GM11168 (cell line): ENCODE data around the gene DLGAP1.
"Not testable (repeated sequence)": the region's sequence is repeated elsewhere in the genome, so short reads cannot be mapped to it uniquely, and the experiment has no call there.

Experiments
- in situ Hi-C: fragments of 300-500 bp; cut with MboI; formaldehyde crosslinking; loops from one replicate; pipeline ENCODE4 v1.12.0; 2022; ENCODE audit warnings: low sequenced_read_pairs; ENCODE audit not compliant: unreplicated experiment

DLGAP1 gene

DNA sequence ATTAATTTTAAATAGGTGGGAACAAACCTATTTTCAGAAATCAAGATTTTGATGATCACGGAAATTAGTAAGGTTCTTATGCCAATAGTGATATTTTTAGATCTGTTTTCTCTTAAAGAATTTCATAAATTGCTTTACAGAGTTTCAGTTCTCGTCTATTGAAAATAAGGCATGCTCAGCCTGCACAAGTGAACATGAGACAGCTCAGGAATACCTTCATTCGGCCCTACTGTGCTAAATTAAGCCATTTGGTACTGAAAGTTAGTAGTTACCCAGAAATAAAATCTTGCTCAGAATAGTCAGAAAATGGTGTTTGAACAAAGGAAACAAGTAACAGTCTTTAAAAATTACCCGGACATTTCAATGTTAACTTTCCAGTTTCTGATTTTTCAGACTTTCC, 60.4 kb downstream of the DLGAP1 start:
- in situ Hi-C loops, result loop anchor here (25.0 kb wide), 1 partner anchor 1732 kb away; the partner anchor contains the start of gene SMCHD1

DNA sequence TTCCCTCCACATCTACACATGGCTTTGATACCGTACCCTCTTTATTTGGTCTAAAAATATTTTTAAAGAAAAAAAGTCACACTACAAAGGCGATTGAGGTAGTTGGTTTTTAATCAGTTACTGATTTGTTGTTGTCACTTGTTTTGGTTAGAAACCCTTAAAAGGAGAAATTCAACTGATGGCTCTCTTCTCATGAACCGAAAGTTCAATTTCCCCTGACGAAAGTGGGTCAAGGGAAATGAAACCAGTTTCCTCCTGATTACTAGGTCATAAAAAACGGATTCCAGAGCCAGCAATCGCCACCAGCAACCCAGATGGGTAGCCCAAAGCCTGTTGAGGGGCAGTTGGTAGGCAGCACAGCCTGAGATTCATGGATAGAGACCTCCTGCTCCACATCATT, 63.2 kb downstream of the DLGAP1 start:
- in situ Hi-C loops, result loop anchor here (25.0 kb wide), 1 partner anchor 1730 kb away; the partner anchor contains the start of gene SMCHD1

DNA sequence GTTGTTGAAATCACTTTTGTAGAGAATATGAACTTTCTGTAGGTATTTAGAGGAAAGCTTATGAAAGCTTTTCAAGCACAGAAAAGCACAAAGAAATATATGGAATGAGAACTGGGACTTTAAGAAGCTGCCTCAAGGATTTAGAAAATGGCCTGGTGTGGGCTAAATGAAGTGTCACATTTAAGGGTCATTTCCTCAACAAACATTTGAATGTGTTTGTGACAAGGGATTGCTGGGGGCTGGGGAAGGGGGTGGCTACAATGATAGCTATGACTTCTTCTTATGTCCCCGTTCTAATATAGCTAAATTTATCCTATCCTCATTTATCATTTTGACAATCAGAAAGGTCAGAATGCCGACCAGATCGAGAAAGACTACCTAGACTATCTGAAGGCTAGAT, 69.2 kb downstream of the DLGAP1 start:
- in situ Hi-C loops, result loop anchor here (25.0 kb wide), 1 partner anchor 1724 kb away; the partner anchor contains the start of gene SMCHD1

DNA sequence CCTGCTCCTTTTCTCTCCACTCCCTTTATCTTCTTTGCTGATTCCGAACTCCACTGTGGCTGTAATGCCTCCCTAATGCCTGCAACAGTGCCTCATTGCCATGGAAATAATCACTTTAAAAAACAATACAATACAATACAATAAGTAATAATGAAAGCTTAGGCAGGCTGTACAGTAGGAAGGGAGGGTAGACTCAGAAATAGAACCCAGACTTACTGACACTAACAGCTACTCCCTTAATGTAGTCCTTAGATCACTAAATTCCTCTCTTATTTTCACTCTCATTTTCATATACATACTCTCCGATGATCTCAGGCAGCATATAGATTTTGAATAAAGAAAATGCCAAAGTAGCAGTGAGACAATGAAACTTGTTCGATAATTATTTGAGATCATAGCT, 70.2 kb downstream of the DLGAP1 start:
- in situ Hi-C loops, result loop anchor here (25.0 kb wide), 1 partner anchor 1723 kb away; the partner anchor contains the start of gene SMCHD1

DNA sequence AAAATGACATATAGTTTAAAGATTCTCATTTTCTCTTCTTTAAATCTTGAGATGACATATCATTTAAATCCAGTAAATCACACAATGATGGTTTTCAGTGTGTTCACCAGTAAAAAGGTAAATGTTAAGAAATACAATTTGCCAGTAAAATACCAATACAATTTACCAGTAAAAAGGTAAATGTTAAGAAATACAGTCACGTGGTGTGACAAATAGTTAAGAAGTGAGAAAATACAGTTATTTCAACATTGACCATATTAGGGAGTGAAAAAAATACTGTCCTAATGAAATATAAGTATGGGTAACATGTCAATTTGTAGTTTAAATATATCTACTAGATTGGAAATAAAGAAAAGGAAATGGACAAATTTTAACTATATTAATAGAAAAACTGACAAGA, 80.5 kb downstream of the DLGAP1 start:
- in situ Hi-C loops, result no loop called here

DNA sequence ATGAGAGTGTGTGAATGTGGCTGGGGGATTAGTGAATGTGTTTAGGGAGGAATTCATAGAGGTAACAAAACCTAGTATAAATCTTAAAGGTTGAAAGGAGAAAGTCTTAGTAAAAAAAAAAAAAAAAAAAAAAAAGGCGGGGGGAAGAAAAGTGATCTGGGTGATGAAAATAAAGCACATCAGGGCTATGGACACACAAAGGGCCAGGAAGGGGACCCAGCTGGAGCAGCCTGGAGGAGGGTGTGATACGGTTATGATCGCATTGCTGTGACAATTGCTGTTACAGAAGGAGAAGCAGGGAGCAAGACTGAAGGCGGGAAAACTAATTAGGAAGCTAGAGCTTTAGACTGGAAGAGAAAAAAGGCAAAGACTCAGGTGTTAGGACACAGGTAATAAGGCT, 85.4 kb downstream of the DLGAP1 start:
- in situ Hi-C loops, result no loop called here

DNA sequence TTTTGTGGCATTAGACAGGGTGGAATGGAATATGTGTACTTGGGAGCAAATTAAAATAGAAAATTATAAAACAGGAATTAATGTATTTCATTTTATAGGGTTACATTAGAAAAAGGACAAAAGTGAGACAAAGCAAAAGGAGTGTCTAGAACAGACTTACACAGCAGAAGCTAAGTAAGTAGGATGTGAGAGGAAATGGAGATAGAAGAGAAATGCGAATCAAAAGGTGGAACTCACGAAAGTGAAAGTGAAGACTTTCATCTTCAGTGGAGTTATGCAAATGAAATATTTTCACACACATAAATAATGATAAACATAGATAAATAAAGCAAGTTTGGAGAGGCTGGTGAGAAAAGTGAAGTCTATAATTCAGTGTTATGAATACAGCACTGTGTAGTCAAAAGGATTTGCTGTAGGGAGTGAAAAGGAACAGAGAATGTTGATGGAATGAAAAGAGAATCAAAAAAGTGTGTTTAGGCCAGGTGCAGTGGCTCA, 94.8 kb downstream of the DLGAP1 start:
- in situ Hi-C loops, result no loop called here

DNA sequence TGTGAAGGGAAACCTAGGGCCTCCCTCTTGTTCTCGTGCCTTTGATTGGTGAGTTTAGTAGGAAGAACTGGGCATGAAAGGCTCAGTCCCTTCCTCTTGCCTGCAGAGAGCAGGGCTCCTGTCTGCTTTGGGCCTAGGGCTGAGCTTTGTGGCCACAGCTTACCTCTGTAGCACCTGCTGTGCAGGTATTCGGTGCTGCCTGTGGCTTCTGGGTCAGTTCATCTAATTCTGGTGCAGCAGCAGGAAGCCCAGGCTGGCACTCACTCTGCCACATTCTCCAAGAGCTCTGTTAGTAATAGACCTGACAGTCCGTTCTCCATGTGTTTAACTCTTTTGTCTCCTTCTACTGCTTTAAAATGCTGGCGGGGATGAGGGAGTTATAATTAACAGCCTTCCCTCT, 96.5 kb downstream of the DLGAP1 start:
- in situ Hi-C loops, result no loop called here

DNA sequence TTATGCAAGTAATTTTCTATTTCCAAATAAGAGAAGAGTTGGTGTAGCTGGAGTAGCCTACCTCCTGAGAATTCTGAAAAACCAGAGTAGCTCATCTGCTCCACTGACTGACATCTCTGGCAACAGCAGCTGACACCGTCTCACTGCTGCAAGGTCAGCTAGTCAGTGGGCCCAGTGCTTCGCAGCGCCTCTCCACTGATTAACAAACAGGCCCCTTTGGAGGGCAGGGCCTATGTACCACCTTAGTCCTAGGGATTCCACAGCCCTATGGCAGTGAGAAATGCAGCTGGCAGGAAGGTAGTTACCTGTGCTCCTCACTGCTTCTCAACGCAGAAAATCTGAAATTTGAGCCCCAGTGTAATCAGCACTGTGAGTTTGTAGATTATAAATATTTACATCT, 97.5 kb downstream of the DLGAP1 start:
- in situ Hi-C loops, result no loop called here

DNA sequence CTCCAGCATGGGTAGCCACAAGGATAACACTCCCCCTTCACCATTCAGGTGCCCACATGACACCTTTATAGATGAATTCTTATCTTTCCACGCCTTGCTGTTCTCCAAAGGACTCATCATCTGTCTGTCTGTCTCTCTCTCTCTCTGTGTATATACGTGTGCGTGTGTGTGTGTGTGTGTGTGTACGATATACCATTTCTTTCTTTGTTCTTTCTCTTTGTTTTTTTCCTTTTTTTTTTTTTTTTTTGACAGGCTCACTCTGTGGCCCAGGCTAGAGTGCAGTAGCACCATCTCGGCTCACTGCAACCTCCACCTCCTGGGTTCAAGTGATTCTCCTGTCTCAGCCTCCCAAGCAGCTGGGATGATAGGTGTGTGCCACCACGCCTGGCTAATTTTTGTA, 98.2 kb downstream of the DLGAP1 start:
- in situ Hi-C loops, result no loop called here

DNA sequence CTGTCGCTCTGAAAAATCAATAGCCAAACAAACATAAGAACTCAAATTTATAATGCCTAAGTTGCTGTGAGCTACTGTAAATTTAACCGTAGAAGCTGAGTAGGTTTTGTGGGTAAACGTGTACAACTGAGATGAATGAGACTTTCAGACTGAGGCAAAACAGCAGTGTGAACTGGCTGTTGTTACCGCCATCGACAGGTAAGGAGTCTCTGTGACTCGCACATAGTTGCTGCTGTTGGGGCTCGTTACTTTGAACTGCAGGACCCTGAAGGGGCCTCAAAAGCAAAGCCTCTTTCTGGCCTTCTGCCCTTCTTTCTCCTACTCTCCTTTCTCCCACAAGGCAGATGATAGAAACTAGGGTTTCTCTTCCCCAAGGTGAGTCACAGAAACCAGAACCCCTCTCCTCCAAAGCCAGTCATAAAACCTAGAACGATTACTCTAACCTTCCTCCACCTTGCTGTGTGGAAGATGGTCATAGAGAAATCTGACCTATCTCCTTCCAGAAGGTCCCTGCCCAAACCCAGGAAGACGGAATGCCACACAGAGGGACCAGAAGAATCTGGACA, 101.2 kb downstream of the DLGAP1 start:
- in situ Hi-C loops, result no loop called here

DNA sequence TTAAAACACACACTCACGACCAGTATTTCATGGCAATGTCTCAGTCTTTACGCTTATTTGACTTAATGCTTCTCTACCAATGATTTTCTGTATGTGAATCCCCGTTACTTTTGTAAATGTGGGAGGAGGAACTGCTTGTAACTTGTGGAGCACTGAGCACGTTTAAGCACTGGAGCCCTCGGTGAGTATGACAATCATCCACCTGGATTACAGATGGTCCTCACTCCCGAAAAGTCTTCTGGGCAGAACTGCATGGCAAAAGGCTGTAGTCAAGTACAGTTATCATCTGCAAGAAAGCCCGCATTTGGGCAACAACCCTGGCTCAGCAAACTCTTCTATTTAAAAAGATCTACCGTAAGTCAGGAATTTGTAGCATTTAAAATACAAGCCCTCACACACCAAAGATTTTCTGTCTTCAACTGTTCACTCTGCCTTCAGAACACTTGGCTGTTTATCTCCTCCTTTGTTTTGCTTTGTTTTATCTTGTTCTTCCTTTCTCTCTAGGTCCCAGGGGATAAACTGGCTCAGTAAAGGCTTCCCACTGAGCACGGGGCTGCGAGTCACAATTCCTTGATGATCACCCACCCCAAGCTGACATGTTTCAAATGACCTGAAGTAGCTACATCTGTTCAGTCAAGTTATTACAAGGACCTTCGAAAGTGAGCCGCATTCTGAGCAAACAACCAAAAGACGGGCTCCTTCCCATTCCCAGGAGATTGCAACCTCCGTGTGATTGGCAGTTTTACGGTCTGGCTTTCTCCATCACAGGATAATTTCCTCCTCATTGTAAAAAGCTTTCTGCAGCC, 102.2 kb downstream of the DLGAP1 start:
- in situ Hi-C loops, result no loop called here

DNA sequence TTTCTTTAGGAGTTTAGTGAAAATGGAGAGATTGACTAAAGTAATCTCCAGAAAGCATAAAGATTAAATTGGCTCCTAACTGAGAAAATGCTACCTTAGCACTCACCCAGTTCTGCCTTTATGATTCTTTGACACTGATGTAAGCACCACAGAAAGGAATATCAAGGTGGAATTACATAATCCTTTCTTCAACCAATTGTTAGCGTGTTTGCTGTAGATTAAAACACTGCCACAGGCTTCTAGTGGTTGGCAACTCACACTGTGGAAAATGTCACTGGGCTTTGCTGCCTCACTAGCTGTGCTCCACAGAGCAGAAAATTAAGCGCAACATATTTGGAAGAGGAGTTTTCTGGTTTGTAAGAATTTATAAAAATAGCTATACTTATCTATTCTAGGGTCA, 104.1 kb downstream of the DLGAP1 start:
- in situ Hi-C loops, result no loop called here

DNA sequence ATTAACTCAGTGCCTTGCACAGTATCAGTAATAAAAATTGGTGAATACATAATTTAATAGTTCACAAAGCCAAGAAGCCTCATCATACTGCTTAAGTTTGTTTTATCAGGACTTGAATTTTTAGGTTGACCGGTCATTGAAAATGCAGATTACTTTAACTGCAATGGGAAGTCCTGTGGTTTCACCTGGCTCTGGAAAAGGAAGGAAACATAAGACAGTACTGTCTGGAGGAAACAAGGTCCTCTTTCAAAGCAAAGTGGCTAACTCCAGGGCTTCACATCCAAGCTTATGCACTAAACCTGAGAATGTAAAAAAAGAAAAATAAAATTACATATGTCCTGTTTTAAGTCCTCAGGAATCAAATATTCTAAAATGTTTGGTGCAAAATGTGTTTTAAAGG, 119.7 kb downstream of the DLGAP1 start:
- in situ Hi-C loops, result no loop called here

DNA sequence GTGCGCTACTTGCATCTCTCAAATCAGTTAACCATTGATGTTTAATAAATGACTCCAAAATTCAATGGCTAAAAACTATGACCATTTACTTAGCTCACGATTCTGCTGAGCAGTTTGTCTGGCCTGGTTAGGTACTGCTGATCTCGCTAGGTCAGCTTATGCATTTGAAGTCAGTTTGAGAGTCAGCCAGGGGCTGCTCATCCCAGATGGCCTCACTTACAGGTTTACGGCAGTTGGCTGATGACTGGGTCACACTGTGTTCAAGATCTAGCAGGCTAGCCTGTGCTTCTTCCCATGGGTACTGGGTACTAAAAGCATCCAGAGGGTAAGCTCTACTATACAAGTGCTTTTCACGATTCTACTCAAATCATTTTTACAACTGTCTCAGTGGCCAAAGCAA, 122.1 kb downstream of the DLGAP1 start:
- in situ Hi-C loops, result no loop called here

DNA sequence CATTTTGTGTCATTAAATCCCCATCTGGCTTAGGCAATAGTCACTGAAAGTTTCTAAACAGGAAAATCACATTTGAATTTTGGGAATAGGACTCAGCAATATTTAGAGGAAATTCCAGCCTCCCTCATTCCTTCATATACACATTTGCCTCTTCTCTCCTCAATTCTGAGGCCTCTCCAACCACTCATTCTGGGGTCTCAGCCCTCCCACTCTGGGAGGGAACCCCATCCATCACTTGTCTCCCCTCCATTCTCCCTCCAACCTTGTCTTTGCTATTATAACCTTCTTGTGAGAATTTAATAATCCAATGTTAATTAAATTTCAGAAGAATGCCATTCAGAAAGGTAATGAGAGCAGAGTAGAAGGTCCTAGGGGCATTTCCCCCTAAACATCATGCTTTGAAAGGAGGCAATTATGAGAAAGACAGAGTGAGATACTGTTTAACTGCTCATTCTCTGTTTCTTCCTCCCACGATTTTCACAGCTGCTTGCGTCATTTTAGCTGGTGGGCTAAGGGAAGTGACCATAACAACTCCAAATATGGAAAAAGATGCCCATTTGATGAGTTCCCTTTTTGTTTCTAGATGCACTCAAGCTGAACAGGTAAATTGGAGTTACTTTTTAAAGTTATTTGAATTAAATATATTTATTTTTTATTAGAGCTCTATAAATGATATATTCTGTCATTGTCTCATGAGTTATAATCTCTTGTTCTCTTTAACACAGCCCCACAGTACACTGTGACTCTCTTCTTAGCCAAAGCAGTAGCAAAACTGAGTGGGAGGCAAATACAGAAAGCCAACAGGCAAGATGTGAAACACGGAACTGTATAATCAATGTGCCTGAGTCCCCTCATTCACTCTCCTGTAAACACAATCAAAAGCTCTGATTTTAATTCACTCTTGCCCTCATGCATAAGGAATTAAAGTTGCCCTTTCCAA, 135.1 kb downstream of the DLGAP1 start:
- in situ Hi-C loops, result no loop called here

DNA sequence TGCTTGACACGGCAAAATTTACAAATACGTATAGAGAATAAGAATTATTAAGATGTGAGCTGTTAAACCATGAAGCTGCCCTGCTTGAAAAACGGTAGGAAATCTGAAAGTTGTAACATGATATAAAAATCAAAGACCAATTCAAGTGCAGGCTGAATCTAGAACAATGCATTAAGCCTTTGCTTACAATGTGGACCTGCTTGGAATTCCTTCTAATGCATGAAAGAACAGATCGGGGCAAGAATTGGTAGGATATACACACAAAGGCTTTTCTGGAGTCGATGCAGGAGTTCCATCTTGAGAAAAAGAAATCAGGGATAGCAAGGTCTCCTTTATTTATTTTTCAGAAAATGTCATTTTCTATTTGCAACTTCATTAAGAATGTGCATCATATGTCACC, 136.8 kb downstream of the DLGAP1 start:
- in situ Hi-C loops, result no loop called here

DNA sequence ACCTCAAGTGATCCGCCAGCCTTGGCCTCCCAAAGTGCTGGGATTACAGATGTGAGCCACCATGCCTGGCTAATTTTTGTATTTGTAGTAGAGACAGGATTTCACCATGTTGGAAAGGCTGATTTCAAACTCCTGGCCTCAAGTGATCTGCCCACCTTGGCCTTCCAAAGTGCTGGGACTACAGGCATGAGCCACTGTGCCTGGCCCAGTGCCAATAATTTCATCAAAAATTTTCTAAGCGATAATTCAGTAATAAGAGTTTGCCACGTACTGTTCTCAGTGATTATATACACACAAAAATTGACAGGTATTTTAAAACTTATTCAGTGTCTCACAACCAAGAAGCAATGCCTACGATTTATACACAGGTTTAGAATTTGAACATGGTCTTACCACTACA, 143.2 kb downstream of the DLGAP1 start:
- in situ Hi-C loops, result not testable (repeated sequence)

DNA sequence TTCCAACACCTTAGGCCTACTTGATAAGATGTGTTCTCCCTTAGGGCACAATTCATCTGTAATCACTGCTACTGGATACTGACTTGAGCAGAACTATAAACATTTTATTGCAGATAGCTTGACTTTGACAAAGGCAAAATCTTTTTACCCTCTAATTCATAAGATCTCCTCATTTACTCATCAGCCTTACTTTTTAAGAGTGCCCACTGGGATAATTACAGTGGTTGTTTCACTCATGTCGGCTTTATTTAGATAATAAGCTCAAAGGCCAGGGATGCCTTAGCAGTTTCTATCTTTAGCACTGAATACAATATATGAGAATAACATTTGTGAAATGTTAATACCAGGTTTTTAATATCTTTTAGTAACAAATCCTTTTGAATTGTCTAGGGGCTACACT, 144.0 kb downstream of the DLGAP1 start:
- in situ Hi-C loops, result no loop called here

DNA sequence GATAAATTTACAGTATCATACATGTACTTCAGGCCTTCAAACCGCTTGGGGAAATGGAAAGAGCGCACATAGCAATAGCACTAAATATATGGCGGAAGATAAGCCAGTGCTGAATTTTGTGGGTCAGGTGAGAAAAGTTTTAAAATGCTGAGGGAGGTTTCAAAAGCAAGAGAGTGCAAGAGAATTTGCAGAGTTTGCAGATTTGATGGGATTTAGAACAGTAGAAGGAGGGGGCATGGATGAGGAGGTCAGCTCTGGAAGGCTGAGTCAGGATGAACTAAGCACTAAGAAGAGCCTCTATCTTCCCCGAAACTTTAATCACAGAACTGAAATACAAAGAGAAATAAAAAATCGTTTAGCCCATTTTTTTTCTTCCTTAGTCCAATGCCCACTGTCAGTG, 145.9 kb downstream of the DLGAP1 start:
- in situ Hi-C loops, result no loop called here

DNA sequence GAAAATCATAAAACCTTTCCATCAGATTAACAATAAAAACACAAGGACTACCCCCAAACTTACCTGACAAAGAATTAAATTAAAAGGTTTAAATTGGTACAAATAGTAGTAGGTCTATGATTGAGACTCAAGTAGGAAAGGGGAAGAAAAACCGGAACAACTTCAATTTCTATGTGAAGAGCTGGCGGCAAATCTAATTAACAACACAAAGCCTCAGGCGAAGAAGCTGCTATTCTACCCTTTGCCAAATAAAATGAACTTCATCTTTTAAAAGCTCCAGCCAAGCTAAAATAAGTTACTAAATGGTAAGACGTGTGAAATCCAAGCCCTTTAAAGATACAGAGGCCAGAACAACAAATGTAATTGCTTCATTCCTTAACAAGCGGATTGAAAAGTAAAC, 146.5 kb downstream of the DLGAP1 start:
- in situ Hi-C loops, result no loop called here
